H1 (cell line): Measurements from ENCODE around the gene KCTD2. TPM values are rescaled to one million over a fixed set of nuclear protein-coding genes. Genes with fewer than 3 reads are reported as not detected.

Experiments
- CTCF ChIA-PET: fragments of 300-600 bp; sonication (Branson Sonifier 250); formaldehyde crosslinking; loops from one replicate; lab custom pipeline; 2021; ENCODE audit not compliant: partially characterized antibody; lab: Charles Lee
- POLR2A ChIA-PET: fragments of 300-600 bp; sonication (Branson Sonifier 250); formaldehyde crosslinking; loops from one replicate; lab custom pipeline; 2021; ENCODE audit warnings: inconsistent platforms; ENCODE audit not compliant: partially characterized antibody; lab: Charles Lee
- DNase-seq, 2 experiments: peaks; one replicate each; pipeline versions ENCODE4 v3.0.0 to v3.0.0-alpha.2; 2010 to 2022; ENCODE audit warnings: low spot score in 2 of 2, low read depth in 1 of 2, mixed read lengths in 1 of 2
- FAIRE-seq: peaks from 2 replicates; lab custom pipeline; 2011; peaks lifted over from hg19 to GRCh38; lab: Jason Lieb, UNC
- H2AFZ ChIP-seq: 2 replicates; pipeline ENCODE4 v1.8.1; 2012; ENCODE audit warnings: low read length, inconsistent platforms
- H2AK5ac ChIP-seq: 2 replicates; pipeline ENCODE4 v1.6.1; 2013; ENCODE audit warnings: low read depth, low read length
- H2BK120ac ChIP-seq: replicated peaks from 2 replicates; pipeline ENCODE3; 2013; ENCODE audit warnings: low read depth, low read length, inconsistent platforms
- H2BK12ac ChIP-seq: 2 replicates; pipeline ENCODE4 v1.6.1; 2013; ENCODE audit warnings: low read depth, low read length
- H2BK15ac ChIP-seq: 2 replicates; pipeline ENCODE4 v1.6.1; 2013; ENCODE audit warnings: low read length
- H2BK20ac ChIP-seq: 2 replicates; pipeline ENCODE4 v1.6.1; 2013; ENCODE audit warnings: low read length
- H2BK5ac ChIP-seq: 2 replicates; pipeline ENCODE4 v1.6.1; 2013; ENCODE audit warnings: low read depth, low read length
- H3K14ac ChIP-seq: 2 replicates; pipeline ENCODE4 v1.6.1; 2013; ENCODE audit warnings: inconsistent platforms; ENCODE audit not compliant: insufficient read length
- H3K18ac ChIP-seq: 2 replicates; pipeline ENCODE4 v1.6.1; 2013; ENCODE audit warnings: low read length; ENCODE audit errors: extremely low read depth
- H3K23ac ChIP-seq: 2 replicates; pipeline ENCODE4 v1.6.1; 2013; ENCODE audit warnings: inconsistent platforms; ENCODE audit not compliant: insufficient read length
- H3K23me2 ChIP-seq: 2 replicates; pipeline ENCODE4 v1.6.1; 2013; ENCODE audit warnings: low read depth, low read length
- H3K27ac ChIP-seq: 2 replicates; pipeline ENCODE4 v1.6.1; 2011; ENCODE audit warnings: low read depth, low read length, inconsistent platforms
- H3K27me3 ChIP-seq, 4 experiments: replicated peaks in 1 of 4; 1 replicate in 1 of 4; 2 replicates in 3 of 4; pipeline versions ENCODE4 v1.6.1 to v1.8.1; 2011 to 2013; ENCODE audit warnings: low read length in 3 of 4, mild to moderate bottlenecking in 3 of 4, inconsistent platforms in 2 of 4, mixed read lengths in 2 of 4, moderate library complexity in 1 of 4; ENCODE audit not compliant: control insufficient read depth in 3 of 4, insufficient read depth in 3 of 4; ENCODE audit errors: extremely low read depth in 1 of 4
- H3K36me3 ChIP-seq, 4 experiments: 2 replicates each; pipeline versions ENCODE4 v1.6.1 to v1.8.1; 2011 to 2013; ENCODE audit warnings: mild to moderate bottlenecking in 4 of 4, low read length in 3 of 4, moderate library complexity in 2 of 4, control low read depth in 1 of 4, inconsistent platforms in 1 of 4; ENCODE audit not compliant: insufficient read depth in 4 of 4, control insufficient read depth in 2 of 4
- H3K4ac ChIP-seq: replicated peaks from 2 replicates; pipeline ENCODE3; 2013; ENCODE audit warnings: low read length, low read depth, mixed read lengths, inconsistent platforms; ENCODE audit not compliant: insufficient read length
- H3K4me1 ChIP-seq, 4 experiments: replicated peaks in 1 of 4; 1 replicate in 1 of 4; 2 replicates in 3 of 4; pipeline versions ENCODE4 v1.6.1 to v1.8.1; 2011 to 2013; ENCODE audit warnings: low read length in 3 of 4, inconsistent platforms in 2 of 4, mixed read lengths in 1 of 4; ENCODE audit not compliant: insufficient read depth in 4 of 4, control insufficient read depth in 3 of 4
- H3K4me2 ChIP-seq, 2 experiments: 2 replicates each; pipeline versions ENCODE4 v1.6.1 to v1.8.1; 2011 to 2013; ENCODE audit warnings: low read depth in 2 of 2, low read length in 2 of 2, control low read depth in 1 of 2, inconsistent platforms in 1 of 2, mild to moderate bottlenecking in 1 of 2; ENCODE audit not compliant: insufficient read depth in 1 of 2
- H3K4me3 ChIP-seq, 4 experiments: fragments of 200-600, 300-600 bp in 1 of 4; sonication (generic), shearing (Covaris generic), sonication (Bioruptor Twin) in 1 of 4; 2 replicates each; pipeline versions ENCODE4 v1.5.1 to v1.8.1; 2011 to 2016; ENCODE audit warnings: low read length in 4 of 4, low read depth in 3 of 4, control low read depth in 2 of 4, inconsistent platforms in 2 of 4, mild to moderate bottlenecking in 2 of 4, mixed read lengths in 1 of 4, moderate library complexity in 1 of 4; ENCODE audit not compliant: insufficient read depth in 2 of 4; ENCODE audit errors: extremely low read depth in 1 of 4
- H3K56ac ChIP-seq: replicated peaks from 2 replicates; pipeline ENCODE3; 2013; ENCODE audit warnings: low read depth, mild to moderate bottlenecking, mixed read lengths, low read length, inconsistent platforms; ENCODE audit not compliant: insufficient read length
- H3K79me1 ChIP-seq: 2 replicates; pipeline ENCODE4 v1.6.1; 2013; ENCODE audit warnings: low read depth, low read length, control low read depth
- H3K79me2 ChIP-seq, 2 experiments: 2 replicates each; pipeline versions ENCODE4 v1.6.1 to v1.8.1; 2012 to 2013; ENCODE audit warnings: low read length in 2 of 2, mild to moderate bottlenecking in 2 of 2, inconsistent platforms in 1 of 2; ENCODE audit not compliant: insufficient read depth in 2 of 2, control insufficient read depth in 1 of 2
- H3K9ac ChIP-seq, 4 experiments: replicated peaks in 1 of 4; 1 replicate in 1 of 4; 2 replicates in 3 of 4; pipeline versions ENCODE4 v1.6.1 to v1.8.1; 2011 to 2013; ENCODE audit warnings: low read depth in 3 of 4, low read length in 3 of 4, control low read depth in 2 of 4, mild to moderate bottlenecking in 2 of 4, moderate library complexity in 2 of 4, inconsistent platforms in 1 of 4; ENCODE audit errors: extremely low read depth in 1 of 4
- H3K9me3 ChIP-seq, 2 experiments: 2 replicates each; pipeline versions ENCODE4 v1.6.1 to v1.8.1; 2012 to 2013; ENCODE audit warnings: mild to moderate bottlenecking in 2 of 2, moderate library complexity in 2 of 2, control low read depth in 1 of 2, inconsistent platforms in 1 of 2, low read depth in 1 of 2, low read length in 1 of 2, mixed read lengths in 1 of 2; ENCODE audit not compliant: insufficient read depth in 2 of 2
- H4K20me1 ChIP-seq, 2 experiments: replicated peaks in 1 of 2; 2 replicates each; pipeline versions ENCODE3 to v1.8.1; 2011 to 2013; ENCODE audit warnings: inconsistent platforms in 2 of 2, low read length in 2 of 2, mild to moderate bottlenecking in 1 of 2; ENCODE audit not compliant: insufficient read depth in 2 of 2, control insufficient read depth in 1 of 2
- H4K5ac ChIP-seq: 2 replicates; pipeline ENCODE4 v1.6.1; 2013; ENCODE audit warnings: low read length, low read depth, mixed read lengths, inconsistent platforms; ENCODE audit not compliant: insufficient read length
- H4K8ac ChIP-seq: 2 replicates; pipeline ENCODE4 v1.8.0; 2013; ENCODE audit warnings: mild to moderate bottlenecking, moderate library complexity, low read length, inconsistent platforms; ENCODE audit not compliant: insufficient read depth; ENCODE audit errors: extremely low read depth
- H4K91ac ChIP-seq: replicated peaks from 2 replicates; pipeline ENCODE3; 2013; ENCODE audit warnings: low read length, mixed read lengths, inconsistent platforms; ENCODE audit not compliant: insufficient read length
- CEBPB ChIP-seq: IDR thresholded peaks from 2 replicates; pipeline ENCODE4 v1.6.1; 2012; ENCODE audit warnings: low read depth, low read length
- CREB1 ChIP-seq: IDR thresholded peaks from 2 replicates; pipeline ENCODE4 v1.6.1; 2012; ENCODE audit warnings: inconsistent platforms
- EZH2 ChIP-seq: fragments of 200-600 bp; sonication (generic); IDR thresholded peaks from 2 replicates; pipeline ENCODE4 v1.7.1; 2012; ENCODE audit warnings: low read depth, mild to moderate bottlenecking, moderate library complexity, low read length, inconsistent platforms; ENCODE audit not compliant: severe bottlenecking
- JUN ChIP-seq: IDR thresholded peaks from 2 replicates; pipeline ENCODE4 v1.6.1; 2011; ENCODE audit warnings: low read depth, mild to moderate bottlenecking, improper control_type of control experiment, low read length
- KDM1A ChIP-seq: fragments of 200-600, 300-600 bp; sonication (generic); IDR thresholded peaks from 2 replicates; pipeline ENCODE4 v1.7.1; 2016; ENCODE audit warnings: mild to moderate bottlenecking, low read length, borderline replicate concordance
- NANOG ChIP-seq: IDR thresholded peaks from 2 replicates; pipeline ENCODE4 v1.6.1; 2011; ENCODE audit warnings: low read length, low read depth, mild to moderate bottlenecking, inconsistent platforms; ENCODE audit not compliant: insufficient read depth, poor library complexity, severe bottlenecking
- NRF1 ChIP-seq: IDR thresholded peaks from 2 replicates; pipeline ENCODE4 v1.6.1; 2011; ENCODE audit warnings: mild to moderate bottlenecking, low read depth, low read length, improper control_type of control experiment
- POU5F1 ChIP-seq: IDR thresholded peaks from 2 replicates; pipeline ENCODE4 v1.6.1; 2011; ENCODE audit warnings: low read depth, mild to moderate bottlenecking, low read length, moderate library complexity
- RNF2 ChIP-seq: fragments of 200-900, 300-1000 bp; sonication (generic); IDR thresholded peaks from 2 replicates; pipeline ENCODE4 v1.7.1; 2016; ENCODE audit warnings: borderline replicate concordance, low read depth, mild to moderate bottlenecking, antibody characterized with exemption, low read length; ENCODE audit not compliant: poor library complexity, severe bottlenecking; ENCODE audit errors: missing control alignments
- TAF7 ChIP-seq: optimal IDR thresholded peaks from 2 replicates; pipeline ENCODE3; 2011; ENCODE audit warnings: low read depth, mild to moderate bottlenecking, inconsistent platforms, low read length, moderate library complexity, borderline replicate concordance
- TCF12 ChIP-seq: IDR thresholded peaks from 2 replicates; pipeline ENCODE4 v1.6.1; 2011; ENCODE audit warnings: low read depth, mild to moderate bottlenecking, low read length
- USF2 ChIP-seq: IDR thresholded peaks from 2 replicates; pipeline ENCODE4 v1.6.1; 2011; ENCODE audit warnings: low read length, improper control_type of control experiment
- polyA plus RNA-seq, 7 experiments: library from polyadenylated mRNA; depleted of rRNA in 3 of 7; stranded (reverse) in 5 of 7; unstranded in 2 of 7; fragments of >200 nt in 5 of 7; fragments of 200-250 nt in 2 of 7; gene quantifications; 1 replicate in 5 of 7; 2 replicates in 1 of 7; 4 replicates in 1 of 7; pipeline versions ENCODE4 v1.2.1 to v1.2.3, GENCODE V29; 2011 to 2013; ENCODE audit warnings: missing spikeins in 2 of 7, mixed read lengths in 2 of 7
- total RNA-seq: library from RNA; stranded (reverse); fragmentation: NEBNext Ultra II Directional; extraction: Animal tissue kit (Norgen Biotek cat#: 25700); gene quantifications from 2 replicates; pipeline ENCODE4 v1.2.1, GENCODE V29; 2021

The KCTD2 gene
- total and polyA plus RNA-seq, 2 of the 8 experiments (the other 6 are each of a cell fraction or from before 2014, with no cell fraction given): 33.7 to 36.8 TPM

DNA sequence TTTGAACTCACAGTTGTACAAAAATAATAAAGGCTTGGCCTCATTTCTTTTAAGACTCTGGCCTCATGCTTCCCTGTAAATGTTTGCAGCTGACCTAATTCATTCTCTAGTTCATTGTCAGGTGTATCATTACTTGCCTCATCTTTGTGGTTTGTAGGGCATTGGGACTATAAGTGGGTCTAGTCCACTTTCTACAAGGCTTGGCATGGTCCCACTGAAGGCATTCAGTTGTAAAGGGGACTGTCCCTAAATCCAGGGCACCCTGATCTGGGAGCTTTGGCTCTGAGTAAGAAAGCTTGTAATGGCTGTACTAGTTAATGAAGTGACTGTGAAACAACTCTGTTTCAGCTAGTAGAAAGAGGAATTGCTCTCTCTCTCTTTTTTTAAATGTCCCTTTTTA lies 2.7 kb downstream of the KCTD2 start:
- H2AK5ac ChIP-seq: no peak overlapping the region
- DNase-seq (no peak), FAIRE-seq (no peak)
- no peak overlapping the region for H3K56ac ChIP-seq
- H3K23ac ChIP-seq: no peak overlapping the region
- no peak overlapping the region for H3K14ac ChIP-seq
- H2BK12ac ChIP-seq: no peak overlapping the region
- H3K36me3 ChIP-seq: peaks cover 2 to 44% (median 25%) of the 10 kb centered on the region in 4 experiments; a peak in 7 of 8 replicates
- no peak overlapping the region for H4K8ac ChIP-seq
- no peak overlapping the region for H2AFZ ChIP-seq
- H2BK120ac ChIP-seq: no peak overlapping the region
- no peak overlapping the region for H3K4ac ChIP-seq
- no peaks in the 10 kb centered on the region for H3K27me3 ChIP-seq
- no peak overlapping the region for H3K4me3 ChIP-seq
- no peak overlapping the region for H3K18ac ChIP-seq
- H3K79me2 ChIP-seq: peaks cover 8 to 32% of the 10 kb centered on the region in 2 experiments
- peaks cover 4 to 5% of the 10 kb centered on the region in 2 experiments for H4K20me1 ChIP-seq
- peaks cover 0 to 8% (median 1%) of the 10 kb centered on the region in 4 experiments; a peak in 3 of 7 replicates for H3K4me1 ChIP-seq
- H4K5ac ChIP-seq: no peak overlapping the region
- no peak overlapping the region for H2BK15ac ChIP-seq
- H3K23me2 ChIP-seq: no peaks in the 10 kb centered on the region; the same call in 1 of the 2 replicates
- peaks cover 6% of the 10 kb centered on the region; the same call in 1 of the 2 replicates for H3K79me1 ChIP-seq
- no peak overlapping the region for H2BK5ac ChIP-seq
- H3K27ac ChIP-seq: no peak overlapping the region
- H3K9ac ChIP-seq: no peak overlapping the region
- ChIA-PET POLR2A (interaction anchor here (1.2 to 4.8 kb wide), 4 partner anchors 10 to 55 kb away, joined by 4 to 20 read pairs (median 6); partner anchors contain the start of gene MRPL58), CTCF (interaction anchor here (0.7 to 2.1 kb wide), 6 partner anchors 10 to 238 kb away, joined by 3 to 5 read pairs (median 3); no protein-coding TSS in a partner anchor)
- no peaks in the 10 kb centered on the region for H3K9me3 ChIP-seq
- no peak overlapping the region for H4K91ac ChIP-seq
- no peak overlapping the region; a peak in 1 of 4 replicates for H3K4me2 ChIP-seq
- no peak overlapping the region for H2BK20ac ChIP-seq
- TF ChIP-seq KDM1A (no peak), TAF7 (no peak), POU5F1 (no peak), NANOG (no peak), CREB1 (no peak), NRF1 (no peak), JUN (no peak), CEBPB (no peak), USF2 (no peak), TCF12 (no peak), RNF2 (no peak), EZH2 (no peak)
